Activated naive CD4-positive, alpha-beta T cell treated with anti-CD3 and anti-CD28 coated beads for 36 hours (primary cell): ENCODE data around the gene ABHD18. TPM values are rescaled to one million over a fixed set of nuclear protein-coding genes. Genes with fewer than 3 reads are reported as not detected.
"Not testable (repeated sequence)": the region's sequence is repeated elsewhere in the genome, so short reads cannot be mapped to it uniquely, and the experiment has no call there.

Experiments
- CTCF ChIA-PET: fragments of 350-600 bp; sonication (Branson Sonifier 250); formaldehyde crosslinking; loops from one replicate; lab custom pipeline; 2021; ENCODE audit warnings: antibody characterized with exemption; lab: Charles Lee
- DNase-seq: peaks from one replicate; pipeline ENCODE4 v3.0.0-alpha.2; 2020
- H3K27ac Mint-ChIP-seq: one replicate; pipeline ENCODE4 v1.8.0; 2021; ENCODE audit warnings: mild to moderate bottlenecking, mixed read lengths
- H3K27me3 Mint-ChIP-seq: one replicate; pipeline ENCODE4 v1.8.0; 2021; ENCODE audit warnings: low read depth, mixed read lengths
- H3K36me3 Mint-ChIP-seq: one replicate; pipeline ENCODE4 v1.8.0; 2021; ENCODE audit warnings: low read depth, mixed read lengths
- H3K4me1 Mint-ChIP-seq: one replicate; pipeline ENCODE4 v1.8.0; 2021; ENCODE audit warnings: low read depth, mixed read lengths
- H3K4me3 Mint-ChIP-seq: one replicate; pipeline ENCODE4 v1.8.0; 2021; ENCODE audit warnings: mild to moderate bottlenecking, moderate library complexity, mixed read lengths
- H3K9me3 Mint-ChIP-seq: one replicate; pipeline ENCODE4 v1.8.0; 2021; ENCODE audit warnings: mixed read lengths
- intact Hi-C: fragments of 100-400 bp; cut with micrococcal nuclease; formaldehyde crosslinking; loops from one replicate; pipeline ENCODE4 v1.15.1; 2023
- total RNA-seq, 2 experiments: library from RNA; stranded (reverse); gene quantifications; one replicate each; pipeline ENCODE4 v1.2.3, GENCODE V29; 2021

The ABHD18 gene
- total RNA-seq, 2 experiments from 2014 or later, result 17.0 to 17.5 TPM

GRCh38 chr4:128055441-128056206, 90.4 kb downstream of the ABHD18 start:
- CTCF ChIA-PET, H3K9me3 Mint-ChIP-seq, H3K27ac Mint-ChIP-seq, H3K27me3 Mint-ChIP-seq, DNase-seq, H3K4me1 Mint-ChIP-seq, H3K4me3 Mint-ChIP-seq, intact Hi-C loops, H3K36me3 Mint-ChIP-seq: not testable (repeated sequence)

GRCh38 chr4:128056396-128056795, 91.2 kb downstream of the ABHD18 start:
- DNase-seq, result no peak
- intact Hi-C loops, result no loop called here
- Mint-ChIP-seq H3K27ac (no peak overlapping the region), H3K36me3 (no peaks in the 10 kb centered on the region), H3K9me3 (no peaks in the 10 kb centered on the region), H3K27me3 (no peaks in the 10 kb centered on the region), H3K4me3 (no peak overlapping the region), H3K4me1 (no peaks in the 10 kb centered on the region)
- CTCF ChIA-PET, result no interaction called here

GRCh38 chr4:128060121-128060698, 95.0 kb downstream of the ABHD18 start:
- Mint-ChIP-seq H3K4me3 (peak overlapping the region; percentile 78), H3K27ac (peak overlapping the region; percentile 81), H3K36me3 (no peaks in the 10 kb centered on the region), H3K27me3 (no peaks in the 10 kb centered on the region), H3K4me1 (peaks cover 14% of the 10 kb centered on the region), H3K9me3 (no peaks in the 10 kb centered on the region)
- DNase-seq, result no peak
- intact Hi-C loops, result loop anchor here (2.0 to 10.0 kb wide), 2 partner anchors 455 to 1033 kb away; partner anchors contain the start of gene SCLT1
- CTCF ChIA-PET, result interaction anchor here (1.0 kb wide), 1 partner anchor 32 kb away, joined by 4 read pairs; no protein-coding TSS in a partner anchor

DNA sequence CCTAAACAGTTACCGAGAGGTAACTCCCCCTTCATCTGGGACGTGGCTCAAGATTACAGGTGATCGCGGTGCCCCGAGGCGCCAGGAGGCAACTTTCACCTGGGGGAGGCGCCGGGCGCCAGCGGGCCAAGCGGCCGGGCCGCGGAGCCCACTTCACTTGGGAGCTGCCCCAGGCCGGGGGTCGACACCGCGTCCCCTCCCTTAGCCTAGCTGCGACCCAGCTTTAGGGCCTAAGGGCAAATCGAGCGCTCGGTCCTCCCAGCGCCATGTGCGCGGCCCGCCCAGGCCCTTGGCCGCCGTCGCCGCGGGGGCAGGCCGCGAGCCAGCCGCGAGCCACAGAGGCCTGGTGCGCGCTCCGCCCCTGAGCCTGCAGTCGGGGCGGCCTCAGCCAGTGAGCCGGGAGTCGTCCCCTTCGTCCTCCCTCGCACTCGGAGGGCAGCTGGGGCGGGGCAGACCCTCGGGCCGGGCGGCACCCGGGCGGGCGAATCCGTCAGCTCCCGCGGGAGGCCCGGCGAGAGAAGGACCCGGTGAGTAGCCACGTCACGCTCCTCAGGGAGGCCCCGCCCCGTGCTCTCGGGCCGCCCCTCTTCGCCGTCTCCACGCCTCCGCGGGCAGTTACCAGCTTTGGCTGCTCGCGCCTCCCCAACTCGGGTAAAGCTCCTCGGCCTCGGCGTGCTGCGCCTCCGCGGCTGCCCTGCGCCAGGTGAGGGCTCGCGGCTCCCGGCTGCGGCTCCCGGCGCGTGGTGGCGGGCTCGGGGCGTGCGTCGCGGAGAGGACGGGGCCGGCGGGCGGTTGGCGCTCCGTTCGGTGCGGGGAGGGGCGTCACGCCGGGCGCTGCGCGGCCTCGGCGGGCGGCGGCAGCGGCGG, 95.7 kb downstream of the ABHD18 start, which contains the start of gene LARP1B:
Gene LARP1B, plus strand, starts transcription at position 614 of the 867 bp plus-strand sequence. CDS start 13,640 bp downstream, outside the sequence.
- H3K27ac Mint-ChIP-seq, result peak within 1 kb of the TSS; percentile 81
- no peaks in the 10 kb centered on the region for H3K27me3 Mint-ChIP-seq
- intact Hi-C loops, result loop anchor here (1.0 to 10.0 kb wide), 7 partner anchors 64 to 1032 kb away; partner anchors contain the start of genes ABHD18, HSPA4L, MFSD8 and PLK4
- no peaks in the 10 kb centered on the region for H3K9me3 Mint-ChIP-seq
- H3K36me3 Mint-ChIP-seq, result no peaks in the 10 kb centered on the region
- peak; percentile 94 for DNase-seq
- CTCF ChIA-PET, result no interaction called here
- peak within 1 kb of the TSS; percentile 82 for H3K4me3 Mint-ChIP-seq
- H3K4me1 Mint-ChIP-seq, result peaks cover 16% of the 10 kb centered on the region

DNA sequence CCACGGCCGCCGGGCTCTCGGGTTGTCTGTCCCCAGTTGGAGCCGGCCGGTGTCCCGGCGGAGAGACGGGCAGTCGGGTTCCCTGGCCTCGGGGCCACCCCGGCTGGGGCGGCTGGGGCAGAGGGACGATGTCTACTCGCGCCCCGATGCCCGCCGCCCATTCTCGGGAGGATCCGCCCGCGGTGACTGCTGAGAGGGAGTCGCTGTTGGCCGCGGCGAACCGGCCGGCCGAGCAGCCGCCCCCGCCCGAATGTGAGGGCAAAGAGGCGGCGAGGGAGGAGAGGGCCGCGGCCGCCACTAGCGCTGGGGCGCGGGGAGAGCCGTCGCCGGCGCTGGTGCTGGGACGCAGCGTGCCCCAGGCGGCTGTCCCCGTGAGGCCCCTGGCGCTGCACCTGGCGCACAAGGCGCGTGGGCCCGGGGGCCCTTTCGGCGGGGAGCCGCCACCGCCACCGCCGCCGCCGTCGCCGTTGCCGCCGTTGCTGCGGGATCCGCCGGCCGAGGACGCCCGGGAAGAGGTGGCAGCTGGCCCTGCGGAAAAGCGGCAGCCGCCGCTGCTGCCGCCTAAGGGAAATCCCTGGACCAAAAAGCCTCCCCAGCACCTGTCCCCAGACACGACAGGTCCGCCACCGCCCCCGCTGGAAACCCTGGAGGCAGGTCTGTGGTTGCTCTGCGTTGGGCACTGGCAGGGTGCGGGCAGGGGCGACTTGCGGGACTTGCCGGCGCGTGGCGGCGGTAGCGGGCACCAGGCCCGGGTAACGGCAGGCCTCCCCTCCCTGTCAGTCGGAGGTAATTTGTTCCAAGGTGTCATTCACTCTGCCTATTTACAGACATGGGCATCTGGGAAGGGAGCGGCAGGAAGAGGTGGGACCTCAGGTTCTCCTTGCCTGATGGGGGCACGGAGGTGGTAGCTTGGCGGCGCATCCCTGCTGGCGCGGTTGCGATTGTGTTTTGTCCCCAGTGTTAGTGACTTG, 96.6 kb downstream of the ABHD18 start:
- CTCF ChIA-PET, result interaction anchor here (0.6 to 1.1 kb wide), 2 partner anchors 27 to 29 kb away, joined by 3 read pairs; no protein-coding TSS in a partner anchor
- H3K4me3 Mint-ChIP-seq, result peak overlapping the region; percentile 82
- H3K9me3 Mint-ChIP-seq, result no peaks in the 10 kb centered on the region
- no peaks in the 10 kb centered on the region for H3K36me3 Mint-ChIP-seq
- H3K27me3 Mint-ChIP-seq, result no peaks in the 10 kb centered on the region
- peak; percentile 74 for DNase-seq
- H3K27ac Mint-ChIP-seq, result peak overlapping the region; percentile 61
- peaks cover 16% of the 10 kb centered on the region for H3K4me1 Mint-ChIP-seq
- intact Hi-C loops, result loop anchor here (1.0 to 10.0 kb wide), 8 partner anchors 65 to 1031 kb away; partner anchors contain the start of genes ABHD18, HSPA4L, MFSD8 and PLK4

GRCh38 chr4:128066453-128066820, 101.2 kb downstream of the ABHD18 start:
- not testable (repeated sequence) for H3K9me3 Mint-ChIP-seq, H3K27ac Mint-ChIP-seq, H3K4me3 Mint-ChIP-seq, H3K27me3 Mint-ChIP-seq, DNase-seq, H3K36me3 Mint-ChIP-seq
- H3K4me1 Mint-ChIP-seq, result peaks cover 16% of the 10 kb centered on the region
- intact Hi-C loops, result loop anchor here (10.0 kb wide), 1 partner anchor 448 kb away; no protein-coding TSS in a partner anchor
- CTCF ChIA-PET, result interaction anchor here (0.7 kb wide), 1 partner anchor 40 kb away, joined by 3 read pairs; no protein-coding TSS in a partner anchor

DNA sequence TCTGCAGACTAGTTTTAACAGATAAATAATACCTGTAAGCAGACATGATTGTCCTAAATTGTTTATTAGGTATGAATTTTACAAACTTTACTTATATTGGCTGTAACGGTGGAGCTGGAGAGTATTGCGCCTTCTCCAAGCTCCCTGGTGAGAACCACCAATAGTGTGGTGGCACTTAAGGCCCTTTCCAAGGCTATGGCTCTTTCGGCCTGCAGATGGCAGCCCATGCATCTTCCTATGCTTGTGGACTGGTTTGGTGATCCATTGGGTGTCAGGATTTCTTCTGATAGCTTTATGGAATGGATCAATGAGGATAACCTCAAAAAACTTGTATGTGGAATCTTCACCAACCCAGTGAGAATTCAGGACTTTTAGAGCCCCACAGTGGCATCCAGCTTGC, 103.7 kb downstream of the ABHD18 start:
- H3K27me3 Mint-ChIP-seq, result no peaks in the 10 kb centered on the region
- DNase-seq, result peak; percentile 13
- intact Hi-C loops, result loop anchor here (10.0 kb wide), 1 partner anchor 446 kb away; no protein-coding TSS in a partner anchor
- no peaks in the 10 kb centered on the region for H3K9me3 Mint-ChIP-seq
- H3K4me1 Mint-ChIP-seq, result peaks cover 7% of the 10 kb centered on the region
- H3K36me3 Mint-ChIP-seq, result no peaks in the 10 kb centered on the region
- CTCF ChIA-PET, result interaction anchor here (0.6 to 1.5 kb wide), 2 partner anchors 33 to 93 kb away, joined by 3 to 5 read pairs; no protein-coding TSS in a partner anchor
- H3K4me3 Mint-ChIP-seq, result no peak overlapping the region
- no peak overlapping the region for H3K27ac Mint-ChIP-seq

GRCh38 chr4:128076464-128076863, 111.3 kb downstream of the ABHD18 start:
- H3K4me1 Mint-ChIP-seq, result no peaks in the 10 kb centered on the region
- no peak overlapping the region for H3K27ac Mint-ChIP-seq
- no peak overlapping the region for H3K4me3 Mint-ChIP-seq
- no peak for DNase-seq
- intact Hi-C loops, result no loop called here
- no peaks in the 10 kb centered on the region for H3K27me3 Mint-ChIP-seq
- CTCF ChIA-PET, result interaction anchor here (0.7 kb wide), 1 partner anchor 149 kb away, joined by 3 read pairs; no protein-coding TSS in a partner anchor
- H3K36me3 Mint-ChIP-seq, result peaks cover 31% of the 10 kb centered on the region
- H3K9me3 Mint-ChIP-seq, result no peaks in the 10 kb centered on the region

Other genes with a start within 250 kb of the ABHD18 start
- gene SLC25A31, start 235.0 kb upstream of the ABHD18 start, total RNA-seq, result not detected
- 1 to 10 TPM; 2.6 to 2.8 TPM for gene HSPA4L, start 183.1 kb upstream of the ABHD18 start, total RNA-seq
- 10 to 100 TPM; 44.7 to 52.3 TPM for gene PLK4, start 84.5 kb upstream of the ABHD18 start, total RNA-seq
- gene MFSD8, start 233 bp upstream of the ABHD18 start, total RNA-seq, result 10 to 100 TPM; 11.1 to 11.2 TPM
- 10 to 100 TPM; 17.6 to 18.9 TPM for gene LARP1B, start 95.9 kb downstream of the ABHD18 start, total RNA-seq